Raji (cell line): ENCODE results near the gene VPS13A.

ENCODE experiments used
- POLR2A ChIP-seq: IDR thresholded peaks from 2 replicates; pipeline ENCODE4 v1.6.1; 2011; ENCODE audit warnings: low read depth, low read length, control low read depth; ENCODE audit not compliant: insufficient read depth

The VPS13A gene

GRCh38 chr9:77427256-77427927 lies 250.1 kb downstream of the VPS13A start:
- TF ChIP-seq POLR2A, result no peak

GRCh38 chr9:77429928-77430327 lies 252.6 kb downstream of the VPS13A start:
- no peak for TF ChIP-seq POLR2A

GRCh38 chr9:77432053-77432452 lies 254.7 kb downstream of the VPS13A start:
- TF ChIP-seq POLR2A, result no peak

- no peak for TF ChIP-seq POLR2A
Observed at GRCh38 chr9:77433675-77434445, 256.5 kb downstream of the VPS13A start.

GRCh38 chr9:77435277-77435676 lies 257.9 kb downstream of the VPS13A start:
- TF ChIP-seq POLR2A, result no peak

- no peak for TF ChIP-seq POLR2A
Observed at GRCh38 chr9:77435688-77436087, 258.4 kb downstream of the VPS13A start.

- TF ChIP-seq POLR2A, result no peak
Observed at GRCh38 chr9:77438653-77439052, 261.3 kb downstream of the VPS13A start.

GRCh38 chr9:77440057-77440456 lies 262.7 kb downstream of the VPS13A start:
- no peak for TF ChIP-seq POLR2A

- TF ChIP-seq POLR2A, result no peak
Observed at GRCh38 chr9:77442436-77442835, 265.1 kb downstream of the VPS13A start.

- no peak for TF ChIP-seq POLR2A
Observed at GRCh38 chr9:77447646-77448045, 270.3 kb downstream of the VPS13A start.

- no peak for TF ChIP-seq POLR2A
Observed at GRCh38 chr9:77449240-77450084, 272.1 kb downstream of the VPS13A start.

- TF ChIP-seq POLR2A, result no peak
Observed at GRCh38 chr9:77450085-77450475, 272.7 kb downstream of the VPS13A start.

GRCh38 chr9:77451507-77451906 lies 274.2 kb downstream of the VPS13A start:
- TF ChIP-seq POLR2A, result no peak

- TF ChIP-seq POLR2A, result no peak
Observed at GRCh38 chr9:77453825-77454647, 276.7 kb downstream of the VPS13A start.

GRCh38 chr9:77454663-77455062 lies 277.3 kb downstream of the VPS13A start:
- no peak for TF ChIP-seq POLR2A

GRCh38 chr9:77455312-77455927 lies 278.1 kb downstream of the VPS13A start:
- no peak for TF ChIP-seq POLR2A
